RPMI7951 (cell line): ENCODE measurements around the gene GTSE1. TPM values are rescaled to one million over a fixed set of nuclear protein-coding genes. Genes with fewer than 3 reads are reported as not detected.

Source experiments
- DNase-seq: peaks from one replicate; pipeline ENCODE4 v3.0.0-alpha.2; 2012; ENCODE audit warnings: low read depth
- total RNA-seq: library from RNA; depleted of rRNA; stranded (reverse); fragments of >200 nt; shearing (Covaris generic); gene quantifications from 2 replicates; pipeline ENCODE4 v1.2.3, GENCODE V29; 2014

GTSE1 gene
- total RNA-seq, 1 experiment from 2014 or later = 23.2 TPM

DNA sequence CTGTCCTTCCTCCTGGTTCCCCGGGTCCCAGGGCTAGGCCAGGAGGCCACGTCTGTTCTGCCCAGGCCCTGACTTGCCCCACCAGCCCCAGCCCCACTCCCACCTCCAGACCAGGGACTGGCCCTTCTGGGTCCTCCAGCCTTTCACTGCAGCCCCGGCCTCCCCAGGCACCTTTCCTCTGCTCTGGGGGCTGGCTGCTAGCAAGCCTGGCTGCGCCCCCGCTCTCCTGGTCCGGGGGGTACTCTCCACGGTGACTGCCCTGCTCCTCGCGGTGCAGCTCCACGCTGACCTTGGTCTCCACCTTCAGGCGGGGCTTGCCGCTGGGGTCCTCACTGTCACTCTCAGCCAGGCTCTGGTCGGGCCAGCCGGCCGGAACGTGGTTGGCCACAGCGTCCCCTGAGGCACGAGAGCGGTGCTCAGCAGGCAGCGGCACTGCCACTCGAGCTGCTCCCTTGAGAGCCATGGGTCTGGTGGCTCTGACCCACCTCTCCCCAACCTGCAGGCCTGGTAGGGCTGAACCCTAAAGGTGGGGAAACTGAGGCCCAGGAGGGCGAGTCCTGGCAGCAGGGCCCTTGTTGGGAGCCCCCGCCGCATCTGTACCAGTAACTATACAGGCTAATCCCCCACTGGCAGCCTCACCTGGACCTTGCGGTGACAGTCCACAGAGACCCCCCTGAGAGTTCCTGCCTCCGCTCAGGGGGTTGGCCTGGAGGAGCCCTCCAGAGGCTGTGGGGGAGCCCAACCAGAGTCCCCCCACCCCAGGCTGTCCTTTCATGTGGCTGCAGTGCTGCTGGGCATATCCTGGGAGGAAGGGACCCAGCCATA is 67.9 kb downstream of the GTSE1 start:
- DNase-seq = no peak

DNA sequence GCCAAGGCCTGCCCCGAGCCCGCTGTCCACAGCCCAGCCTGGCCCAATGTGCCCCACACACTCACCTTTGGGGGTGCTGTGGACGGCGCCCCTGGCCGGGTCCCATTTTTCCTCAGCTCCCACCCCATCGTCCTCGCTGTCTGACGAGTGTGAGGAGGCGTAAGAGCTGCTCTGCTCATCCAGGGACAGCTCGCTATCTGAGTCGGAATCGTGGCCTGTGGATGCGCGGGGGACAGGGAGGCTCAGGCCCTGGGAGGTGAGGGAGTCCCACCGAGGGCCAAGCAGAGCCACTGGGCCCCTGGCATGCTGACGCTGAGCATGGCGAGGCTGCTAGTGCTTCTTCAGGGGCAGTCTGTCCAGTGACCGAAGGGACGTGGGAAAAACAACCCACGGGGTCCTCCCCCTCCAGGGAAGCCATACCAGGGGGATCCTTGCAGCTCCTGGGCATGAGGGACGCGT is 68.5 kb downstream of the GTSE1 start:
- DNase-seq = no peak

DNA sequence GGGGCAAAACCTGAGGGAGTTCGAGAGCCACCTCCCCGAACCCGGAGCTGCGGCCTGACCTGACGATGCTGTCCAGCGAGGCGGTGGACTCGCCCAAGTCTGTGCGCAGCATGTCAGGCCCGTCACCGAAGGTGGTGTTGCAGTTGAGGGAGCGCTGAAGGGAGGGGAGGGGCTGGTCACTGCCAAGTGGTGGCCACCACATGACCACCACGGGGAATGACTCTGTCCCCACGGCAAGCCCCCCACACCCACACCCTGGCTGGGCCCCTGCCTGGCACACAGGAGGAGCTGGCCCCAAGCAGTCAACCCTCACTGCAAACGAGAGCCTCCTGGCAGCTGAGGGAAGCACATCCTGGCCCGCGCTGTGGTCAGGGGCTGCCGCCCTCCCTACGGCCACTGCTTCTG is 69.7 kb downstream of the GTSE1 start:
- no peak for DNase-seq

DNA sequence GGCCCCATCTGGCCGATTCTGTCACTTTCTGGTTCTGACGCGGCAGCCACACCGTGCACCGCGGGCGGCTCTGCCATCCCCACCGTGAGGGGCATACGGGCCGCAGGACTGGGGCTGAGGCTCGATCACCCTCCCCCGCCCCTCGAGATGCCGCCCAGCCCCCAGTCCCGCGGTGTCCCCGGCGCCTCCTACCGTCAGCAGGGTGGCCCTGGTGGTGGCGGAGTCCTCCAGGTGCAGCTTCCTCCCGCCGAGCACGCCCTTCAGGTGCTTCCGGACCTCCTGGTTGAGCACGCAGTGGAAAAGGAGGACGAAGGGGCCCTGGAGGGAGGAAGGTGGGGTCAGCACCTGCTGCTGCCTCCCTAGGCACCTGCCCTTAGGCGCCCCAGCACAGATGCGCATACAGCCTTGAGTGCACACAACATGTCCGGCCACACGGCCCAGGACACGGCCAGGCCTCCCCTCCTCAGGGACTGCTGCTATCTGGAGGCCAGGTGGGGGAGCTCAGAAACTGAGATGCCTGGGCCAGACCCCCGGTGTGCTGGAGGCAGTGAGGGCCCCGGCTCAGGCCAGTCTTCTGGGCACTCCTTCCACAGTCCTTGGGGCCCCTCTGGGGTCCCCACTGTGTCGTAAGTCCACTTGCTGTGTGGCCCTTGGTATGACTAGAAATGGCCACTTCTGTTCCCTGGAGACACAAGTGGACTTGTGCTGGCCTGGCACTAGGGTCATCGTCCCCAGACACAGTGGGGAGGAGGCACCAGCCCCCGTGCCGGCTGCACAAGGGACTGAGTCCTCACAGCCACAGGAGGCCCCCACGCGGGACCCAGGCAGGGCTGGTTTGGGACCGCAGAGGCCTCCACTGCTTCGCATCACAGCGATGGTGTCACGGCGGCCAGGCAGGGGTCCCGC is 70.4 kb downstream of the GTSE1 start:
- DNase-seq = no peak

DNA sequence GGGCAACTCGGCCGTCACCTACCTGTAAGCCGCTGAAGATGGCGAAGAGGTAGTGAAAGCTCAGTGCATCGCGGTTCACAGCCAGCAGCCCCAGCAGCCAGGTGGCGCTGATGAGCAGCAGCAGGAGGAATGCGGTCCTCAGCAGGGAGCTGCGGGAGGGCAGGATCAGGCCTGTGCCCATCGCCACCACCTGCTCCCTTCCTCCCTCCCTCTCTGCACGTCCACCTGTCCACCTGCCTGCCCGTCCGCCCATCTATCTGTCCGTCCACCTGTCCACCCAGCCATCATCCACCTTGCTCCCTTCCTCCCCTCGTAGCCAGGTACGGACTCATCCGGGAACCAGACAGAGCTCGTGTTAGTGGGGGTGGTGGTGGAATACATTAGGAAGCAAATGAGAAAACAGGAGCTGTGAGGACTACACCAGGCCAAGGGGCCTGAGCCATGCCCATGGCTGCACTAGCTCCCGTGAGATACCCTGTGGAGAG is 71.1 kb downstream of the GTSE1 start:
- DNase-seq = peak; percentile 33

DNA sequence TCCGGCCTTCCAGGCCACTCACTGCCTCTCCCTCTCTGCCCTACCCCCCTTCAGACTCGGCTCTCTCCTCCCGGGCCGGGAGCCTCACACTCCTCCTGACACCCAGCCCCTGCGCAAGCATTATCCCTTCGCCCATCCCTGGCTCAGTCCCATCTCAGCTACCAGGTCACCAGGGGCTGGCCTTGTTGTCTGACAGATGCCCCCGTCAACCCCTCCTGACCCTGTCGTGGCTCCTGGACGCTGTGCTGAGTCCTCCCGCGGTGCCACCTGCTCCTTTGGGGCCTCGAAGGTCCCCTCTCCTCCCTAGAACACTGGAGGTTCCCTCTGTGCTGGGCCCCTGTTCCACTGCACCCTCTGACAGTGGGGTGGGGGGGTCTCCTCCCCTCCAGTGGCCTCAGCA is 71.8 kb downstream of the GTSE1 start:
- DNase-seq = no peak

DNA sequence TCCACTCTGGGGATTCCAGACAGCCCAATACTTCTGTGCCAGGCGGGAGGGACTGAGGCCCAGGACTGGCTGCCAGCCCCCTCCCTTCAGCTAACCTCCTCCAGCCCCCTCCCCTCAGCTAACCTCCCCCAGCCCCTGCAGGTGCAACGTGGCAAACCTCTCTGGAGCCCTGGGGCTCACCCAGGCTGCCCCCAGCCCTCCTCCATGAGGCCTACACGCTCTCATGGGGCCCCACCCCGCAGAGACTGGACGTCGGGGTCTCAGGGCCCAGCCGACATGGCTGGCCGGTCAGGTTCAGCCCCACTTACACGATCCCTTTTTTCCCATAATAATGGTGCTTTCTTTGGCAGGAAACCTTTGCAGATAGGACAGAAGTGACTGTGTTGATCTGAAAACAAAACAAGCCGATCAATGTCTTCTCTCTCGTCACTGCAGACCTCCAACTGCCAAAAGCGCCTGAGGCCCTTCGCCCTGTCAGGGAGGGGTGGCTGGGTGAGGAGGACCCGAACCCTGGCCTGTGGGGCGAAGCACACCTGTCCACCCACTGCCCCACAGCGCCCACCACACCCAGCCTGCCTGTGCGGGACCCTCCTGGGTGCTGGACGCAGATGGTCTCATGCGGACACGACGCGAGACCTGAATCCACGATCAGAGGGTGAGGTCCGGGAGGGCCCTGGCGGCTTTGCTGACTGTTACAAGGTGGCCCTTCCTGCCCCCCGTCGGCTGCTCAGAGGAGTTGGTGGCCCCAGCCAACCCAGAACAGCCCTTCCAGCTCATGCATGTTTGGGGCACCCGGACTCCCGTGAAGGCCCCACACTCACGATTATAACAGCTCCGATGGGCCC is 72.4 kb downstream of the GTSE1 start:
- no peak for DNase-seq

DNA sequence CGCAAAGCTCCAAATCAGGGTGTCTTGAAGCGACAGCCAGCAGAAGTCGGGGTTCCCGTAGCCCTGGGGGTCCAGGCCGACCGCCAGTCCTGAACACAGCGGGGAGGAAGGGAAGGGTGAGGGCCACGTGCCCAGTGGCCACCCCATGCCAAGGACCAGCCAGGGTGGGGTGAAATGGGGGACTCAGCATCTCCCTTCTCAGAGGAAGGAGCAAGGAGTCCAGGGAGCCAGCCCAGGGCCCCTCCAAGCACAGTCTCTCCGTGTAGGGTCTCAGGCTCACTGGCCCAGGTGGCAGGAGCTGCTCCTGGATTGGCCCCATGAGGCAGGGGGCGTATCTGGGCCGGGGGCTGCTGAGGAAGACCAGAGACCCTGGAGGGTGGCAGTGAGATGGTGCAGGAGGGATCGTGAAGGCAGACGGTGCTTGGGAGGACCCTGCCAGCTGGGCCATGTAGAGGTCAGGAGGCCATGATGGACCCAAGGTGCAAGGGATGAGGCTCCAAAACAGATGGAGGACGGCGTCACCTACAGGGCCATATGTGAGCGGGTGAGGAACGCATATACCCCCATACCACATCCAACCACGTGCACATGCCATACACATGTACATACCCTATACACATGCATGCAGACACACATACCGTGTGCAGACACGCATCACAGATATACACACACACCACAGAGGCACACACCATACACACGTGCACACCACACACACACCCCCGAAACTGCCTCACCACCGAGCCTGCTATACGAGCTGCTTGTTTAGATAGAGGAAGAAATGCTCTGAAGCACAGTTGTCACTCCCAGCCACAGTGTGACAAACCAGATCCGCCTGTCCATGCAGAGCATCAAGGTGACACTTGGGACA is 73.3 kb downstream of the GTSE1 start:
- no peak for DNase-seq

DNA sequence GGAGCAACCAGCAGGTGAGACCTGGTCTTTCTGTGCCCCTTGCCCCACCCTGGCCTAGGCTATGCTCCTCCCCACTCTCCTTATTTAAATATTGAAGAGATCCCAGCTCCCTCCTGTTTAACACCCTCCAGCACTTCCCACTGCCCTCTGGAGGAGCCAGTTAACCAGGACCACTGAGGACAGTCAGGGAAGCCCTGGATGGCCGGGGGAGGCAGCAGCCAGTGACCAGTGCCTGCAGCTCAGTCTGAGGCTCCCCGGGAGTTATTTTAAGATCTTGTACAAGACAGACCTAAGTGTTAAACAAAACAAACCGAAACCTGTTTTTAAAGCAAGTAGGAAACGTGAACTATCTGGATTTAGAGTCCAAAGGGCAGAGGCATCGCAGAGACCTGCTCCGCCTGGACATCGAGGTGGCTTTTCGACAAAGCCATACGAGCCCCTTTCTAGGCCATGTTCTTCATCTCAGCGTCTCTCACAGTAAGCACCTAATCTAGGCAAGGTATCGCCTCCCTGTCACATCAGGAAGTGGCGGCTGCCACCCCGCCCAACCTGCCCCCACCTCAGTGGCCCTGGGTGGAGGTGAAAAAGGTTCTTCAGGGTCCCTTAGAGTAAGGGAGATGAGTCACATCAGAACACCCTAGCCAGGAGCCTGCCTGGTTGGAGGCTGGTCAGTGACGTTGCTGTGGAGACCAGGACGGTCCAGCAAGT is 74.1 kb downstream of the GTSE1 start:
- DNase-seq = no peak

DNA sequence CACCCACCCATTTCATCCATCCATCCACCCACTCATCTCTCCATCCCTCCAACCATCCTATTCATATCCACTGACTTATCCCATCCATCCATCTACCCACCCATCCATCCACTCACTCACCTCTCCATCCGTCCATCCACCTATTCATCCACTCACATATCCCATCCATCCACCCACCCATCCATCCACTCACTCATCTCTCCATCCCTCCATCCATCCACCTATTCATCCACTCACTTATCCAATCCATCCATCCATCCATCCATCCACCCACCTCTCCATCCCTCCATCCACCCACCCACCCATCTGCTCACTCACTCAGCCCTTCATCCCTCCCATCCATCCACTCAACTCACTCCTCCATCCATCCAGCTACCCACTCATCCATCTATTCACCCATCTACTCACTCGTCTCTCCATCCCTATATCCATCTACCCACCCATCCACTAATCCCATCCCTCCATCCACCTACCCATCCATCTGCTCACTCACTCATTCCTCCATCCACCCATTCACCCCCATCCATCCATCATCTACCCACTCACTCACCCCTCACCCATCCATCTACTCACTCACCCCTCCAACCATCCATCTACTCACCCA is 75.1 kb downstream of the GTSE1 start:
- no peak for DNase-seq

DNA sequence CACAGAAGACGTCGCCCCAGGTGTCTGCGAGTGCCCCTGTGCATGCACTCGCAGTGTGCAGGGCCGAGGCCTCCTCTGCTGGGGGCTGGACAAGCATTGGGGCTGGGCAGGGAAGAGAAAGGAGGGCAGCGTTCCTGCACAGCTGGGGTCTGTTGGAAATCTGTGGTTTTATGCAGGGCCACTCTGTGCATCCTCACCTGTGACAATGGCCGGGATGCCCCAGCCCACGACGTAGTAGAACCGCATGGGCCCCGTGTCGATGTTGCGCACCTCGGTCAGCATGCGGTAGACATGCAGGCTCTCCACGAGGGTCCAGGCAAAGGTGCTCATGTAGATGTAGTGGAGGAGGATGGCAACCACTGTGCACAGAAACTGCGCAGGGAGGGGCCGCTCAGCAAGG is 76.0 kb downstream of the GTSE1 start:
- DNase-seq = no peak

DNA sequence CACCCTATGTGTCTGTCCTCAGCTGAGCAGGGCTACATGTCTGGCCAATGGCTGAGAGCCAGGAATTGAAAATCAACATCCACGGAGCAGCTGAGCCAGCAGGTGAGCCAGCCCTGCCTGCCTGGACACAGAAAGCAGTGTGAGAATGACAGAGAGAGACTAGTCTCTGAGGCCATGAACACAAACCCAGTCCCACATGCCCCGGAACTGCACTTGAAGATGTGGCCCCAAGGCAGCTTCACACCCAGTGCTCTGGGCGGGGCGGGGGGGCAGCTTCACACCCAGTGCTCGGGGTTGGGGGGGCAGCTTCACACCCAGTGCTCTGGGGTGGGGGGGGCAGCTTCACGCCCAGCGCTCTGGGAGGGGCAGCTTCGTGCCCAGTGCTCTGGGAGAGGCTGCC is 76.5 kb downstream of the GTSE1 start:
- no peak for DNase-seq

DNA sequence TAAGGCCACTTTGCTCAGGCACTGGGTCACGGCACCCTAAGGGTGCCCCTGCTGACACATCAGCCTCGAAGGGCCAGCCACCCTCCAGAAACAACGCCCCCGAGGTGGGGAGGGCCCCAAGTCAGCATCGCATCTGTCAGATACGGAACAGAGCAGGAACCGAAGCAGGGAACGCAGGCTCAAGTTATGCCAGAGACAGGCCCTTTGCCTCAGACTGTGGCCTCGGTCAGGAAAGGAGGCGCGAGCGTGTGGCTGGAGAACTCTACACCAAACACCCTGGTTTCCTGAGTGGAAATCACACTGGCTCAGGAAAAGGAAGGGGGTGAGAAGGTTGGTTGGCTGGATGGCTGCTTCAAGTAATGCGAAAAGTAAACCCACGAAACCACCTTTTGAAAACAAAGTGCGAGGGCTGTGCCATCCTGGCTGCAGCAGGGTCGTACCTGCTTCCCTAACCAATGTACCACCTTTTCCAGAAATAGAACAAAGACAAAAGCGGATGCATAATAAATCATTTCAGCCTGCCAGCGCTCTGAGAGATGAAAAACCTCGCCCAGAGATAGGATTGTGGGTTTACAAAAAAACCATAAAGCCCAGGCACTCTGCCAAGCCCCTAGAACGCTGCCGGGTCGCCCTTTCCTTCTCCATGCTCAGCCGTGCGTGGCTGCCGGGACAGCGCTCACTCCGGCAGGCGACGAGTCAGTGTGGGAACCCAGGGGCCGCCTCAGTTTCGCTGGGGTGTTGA is 77.4 kb downstream of the GTSE1 start:
- peak; percentile 67 for DNase-seq

DNA sequence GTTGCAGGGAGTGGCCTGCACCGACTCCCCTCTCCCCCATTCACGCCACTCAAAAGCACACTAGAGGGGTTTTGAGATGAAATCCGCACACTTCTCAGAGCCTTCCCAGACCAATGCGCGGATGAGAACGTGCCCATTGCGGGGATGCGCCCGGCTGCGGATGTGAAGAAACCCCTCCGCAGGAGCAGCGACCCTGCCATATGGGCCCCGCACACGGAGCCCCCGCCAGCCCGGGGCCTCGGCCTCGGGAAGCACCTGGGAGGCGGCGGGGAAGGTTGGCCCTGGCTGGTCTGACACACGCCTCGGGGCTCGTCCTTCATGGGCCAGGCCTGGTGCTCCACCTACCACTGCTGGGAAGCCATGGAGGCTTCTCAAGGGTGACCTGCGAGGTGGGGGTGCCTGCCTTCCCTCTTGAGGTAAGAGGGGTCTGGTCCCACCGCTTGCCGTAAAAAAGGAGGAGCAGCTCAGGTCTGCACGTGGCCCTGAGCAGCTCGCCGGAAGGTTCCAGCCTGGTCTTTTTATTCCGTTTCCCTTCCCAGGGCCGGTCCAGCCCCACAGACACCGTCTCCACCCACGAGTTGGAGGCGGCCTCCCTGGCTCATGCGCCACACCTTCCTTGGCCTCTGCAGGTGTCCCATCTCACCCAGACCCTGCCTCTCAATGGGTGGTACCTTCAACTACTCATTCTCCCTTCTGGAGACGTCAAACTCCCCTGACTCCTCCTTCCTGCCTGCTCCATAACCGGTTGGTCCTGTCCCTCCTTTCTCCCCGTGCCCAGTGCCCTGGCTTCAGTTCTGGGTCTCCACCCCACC is 78.2 kb downstream of the GTSE1 start:
- no peak for DNase-seq

DNA sequence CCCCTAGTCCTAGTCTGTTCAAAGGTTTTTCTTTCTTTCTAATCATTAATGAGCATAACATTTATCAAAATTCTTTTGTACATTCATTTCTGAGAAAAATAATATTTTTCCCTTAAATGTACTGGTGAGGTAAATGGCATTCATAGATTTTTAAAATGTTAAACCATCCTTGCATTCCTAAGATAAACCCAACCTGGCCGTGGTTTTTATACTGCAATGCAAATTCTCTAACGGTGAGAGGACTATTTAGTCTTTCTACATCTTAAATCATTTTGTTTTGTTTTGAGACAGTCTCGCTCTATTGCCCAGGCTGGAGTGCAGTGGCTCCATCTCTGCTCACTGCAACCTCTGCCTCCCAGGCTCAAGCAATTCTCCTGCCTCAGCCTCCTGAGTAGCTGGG is 79.4 kb downstream of the GTSE1 start:
- no peak for DNase-seq

DNA sequence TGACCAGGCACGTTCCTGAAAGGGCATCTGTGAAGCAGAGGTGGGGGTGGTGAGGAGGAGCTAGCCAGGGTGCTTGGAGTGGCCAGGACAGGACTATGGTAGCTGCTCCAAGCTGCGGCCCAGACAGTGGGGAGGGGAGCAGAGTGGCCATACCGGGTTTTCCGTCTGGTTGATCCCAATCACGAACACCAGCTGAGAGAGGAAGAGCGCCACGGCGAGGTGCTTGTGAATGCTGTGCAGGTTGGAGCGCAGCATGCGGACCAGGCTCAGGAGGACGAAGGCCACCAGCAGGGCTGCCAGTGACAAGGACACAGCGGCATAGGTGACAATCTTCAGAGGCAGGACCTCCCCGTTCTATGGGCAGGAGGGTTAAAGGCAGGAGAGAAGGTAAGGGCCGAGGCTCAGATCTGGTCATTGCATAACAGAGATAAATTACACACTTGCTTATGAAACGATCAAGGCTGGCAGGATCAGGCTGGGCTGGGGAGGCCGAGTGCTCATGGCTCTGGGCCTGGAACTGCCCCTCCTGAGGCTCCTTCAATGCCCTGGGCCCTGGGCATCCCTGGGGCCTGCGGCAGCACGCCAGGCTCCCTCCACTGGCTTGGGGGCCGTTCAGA is 80.3 kb downstream of the GTSE1 start:
- no peak for DNase-seq
